Lung (tissue), 12 donors: ENCODE results near the gene CAPG. TPM values are rescaled to one million over a fixed set of nuclear protein-coding genes. Genes with fewer than 3 reads are reported as not detected.
A peak's percentile ranks its signal among the peaks of the same experiment; 100 is the strongest.

Experiments
- ATAC-seq: fragments of 200-7000 bp; cut with Tn5 transposase; one replicate; pipeline ENCODE4 v1.9.1; 2020; ENCODE audit warnings: moderate number of reproducible peaks; ENCODE audit not compliant: insufficient read depth, low FRiP score
- DNase-seq, 3 donors: peaks; one replicate each; pipeline ENCODE4 v3.0.0-alpha.2; 2013 to 2017
- H3K27ac ChIP-seq, 2 donors: one replicate each; pipeline ENCODE4 v1.5.1; 2013; ENCODE audit warnings: mild to moderate bottlenecking in 2 of 2, moderate library complexity in 2 of 2, control low read depth in 1 of 2, inconsistent platforms in 1 of 2, low read depth in 1 of 2, low read length in 1 of 2
- H3K27me3 ChIP-seq, 3 donors: one replicate each; pipeline ENCODE4 v1.5.1; 2013; ENCODE audit warnings: low read length in 2 of 3; ENCODE audit not compliant: control insufficient read depth in 3 of 3, insufficient read depth in 3 of 3
- H3K36me3 ChIP-seq, 4 donors: one replicate each; pipeline ENCODE4 v1.5.1; 2013; ENCODE audit warnings: low read length in 4 of 4, mild to moderate bottlenecking in 1 of 4, moderate library complexity in 1 of 4; ENCODE audit not compliant: control insufficient read depth in 4 of 4, insufficient read depth in 4 of 4
- H3K4me1 ChIP-seq, 5 donors: one replicate each; pipeline ENCODE4 v1.5.1; 2013; ENCODE audit warnings: low read length in 5 of 5, mild to moderate bottlenecking in 2 of 5, moderate library complexity in 1 of 5; ENCODE audit not compliant: control insufficient read depth in 5 of 5, insufficient read depth in 5 of 5
- H3K4me3 ChIP-seq: one replicate; pipeline ENCODE4 v1.5.1; 2013; ENCODE audit warnings: mild to moderate bottlenecking, control low read depth, moderate library complexity
- H3K9ac ChIP-seq, 2 donors: one replicate each; pipeline ENCODE4 v1.5.1; 2013; ENCODE audit warnings: low read length in 2 of 2, control low read depth in 1 of 2; ENCODE audit not compliant: insufficient read depth in 1 of 2
- H3K9me3 ChIP-seq, 4 donors: one replicate each; pipeline ENCODE4 v1.5.1; 2013; ENCODE audit warnings: low read length in 3 of 4, mild to moderate bottlenecking in 1 of 4, moderate library complexity in 1 of 4; ENCODE audit not compliant: control insufficient read depth in 4 of 4, insufficient read depth in 3 of 4
- WGBS, 2 donors: extraction: QIAGEN DNeasy Blood & Tissue Kit; methylation state at CpG; one replicate each; pipeline ENCODE4 v1.1.7; 2013; 5-methylcytosine and 5-hydroxymethylcytosine counted together
- polyA plus RNA-seq, 2 donors: library from polyadenylated mRNA; stranded (reverse); fragments of 200-250 nt; gene quantifications; one replicate each; pipeline ENCODE4 v1.2.1, GENCODE V29; 2013
- total RNA-seq, 2 donors: library from RNA; depleted of rRNA in 1 of 2; stranded (reverse); fragments of >200 nt in 1 of 2; gene quantifications; one replicate each; pipeline ENCODE4 v1.2.1, GENCODE V29; 2014 to 2021
- TF ChIP-seq, protein P1 (sequence below): IDR thresholded peaks from 2 replicates; pipeline ENCODE4 v1.5.1; 2012; ENCODE audit warnings: mild to moderate bottlenecking; ENCODE audit errors: control extremely low read depth, extremely low read depth
- donor health status: control.
- donor health status: control.
- donor health status: Bipolar disorder and iron deficiency.
- donor health status: healthy.
- donor health status: DM: yes; HTN: yes; CAD: no.

The CAPG gene
- total and polyA plus RNA-seq, 4 donors, result 53.2 to 415 (median 390) TPM

DNA sequence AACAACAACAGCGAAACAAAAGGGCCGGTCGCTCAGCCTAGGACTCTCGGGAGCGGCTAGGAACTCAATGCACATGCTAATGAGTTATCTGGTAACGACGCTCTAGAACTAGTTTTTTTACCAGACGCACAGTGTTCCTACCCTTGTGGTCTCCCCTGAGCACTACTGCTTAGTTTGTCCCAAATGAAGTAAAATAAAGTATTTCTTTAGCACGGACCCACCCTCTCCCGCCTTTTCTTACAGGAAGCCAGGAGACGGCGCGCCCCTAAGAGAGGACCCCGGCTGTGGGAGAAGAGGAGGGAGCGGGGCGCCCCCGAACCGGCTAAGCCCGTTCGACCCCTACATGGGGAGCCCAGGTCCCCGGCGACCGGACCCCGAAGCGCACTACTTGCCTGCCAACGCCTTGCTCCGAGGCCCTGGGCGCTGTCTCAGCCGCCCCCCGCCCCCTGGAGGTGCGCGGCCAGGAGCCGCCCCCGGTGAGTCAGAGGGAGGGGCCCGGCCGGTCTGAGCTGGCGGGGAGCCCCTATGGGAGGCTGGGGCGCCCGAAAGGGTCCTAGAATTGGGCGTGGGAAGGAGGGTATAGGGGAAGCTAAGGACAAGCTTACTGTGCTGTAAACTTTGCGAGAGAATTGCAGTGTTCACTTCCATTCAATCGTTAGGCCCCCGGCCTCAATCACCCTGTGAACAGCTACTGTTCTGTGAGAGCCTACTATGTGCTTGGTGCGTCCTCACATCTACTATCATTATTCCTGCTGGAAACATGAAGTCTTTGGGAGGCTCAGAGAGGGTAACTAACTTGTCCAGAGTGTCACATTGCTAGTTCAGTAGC is 3.6 kb upstream of the CAPG start:
- Histone ChIP-seq H3K27ac (peak overlapping the region in 1 of 2 donors; percentile 55), H3K9me3 (no peaks in the 10 kb centered on the region), H3K36me3 (no peaks in the 10 kb centered on the region), H3K9ac (peak overlapping the region in 1 of 2 donors; percentile 67), H3K4me3 (peak overlapping the region; percentile 24), H3K4me1 (peaks cover 0 to 16% (median under 1%) of the 10 kb centered on the region in 5 donors), H3K27me3 (no peaks in the 10 kb centered on the region)
- peak; percentile 56 to 70 (median 57) for DNase-seq
- TF ChIP-seq, protein P1, sequence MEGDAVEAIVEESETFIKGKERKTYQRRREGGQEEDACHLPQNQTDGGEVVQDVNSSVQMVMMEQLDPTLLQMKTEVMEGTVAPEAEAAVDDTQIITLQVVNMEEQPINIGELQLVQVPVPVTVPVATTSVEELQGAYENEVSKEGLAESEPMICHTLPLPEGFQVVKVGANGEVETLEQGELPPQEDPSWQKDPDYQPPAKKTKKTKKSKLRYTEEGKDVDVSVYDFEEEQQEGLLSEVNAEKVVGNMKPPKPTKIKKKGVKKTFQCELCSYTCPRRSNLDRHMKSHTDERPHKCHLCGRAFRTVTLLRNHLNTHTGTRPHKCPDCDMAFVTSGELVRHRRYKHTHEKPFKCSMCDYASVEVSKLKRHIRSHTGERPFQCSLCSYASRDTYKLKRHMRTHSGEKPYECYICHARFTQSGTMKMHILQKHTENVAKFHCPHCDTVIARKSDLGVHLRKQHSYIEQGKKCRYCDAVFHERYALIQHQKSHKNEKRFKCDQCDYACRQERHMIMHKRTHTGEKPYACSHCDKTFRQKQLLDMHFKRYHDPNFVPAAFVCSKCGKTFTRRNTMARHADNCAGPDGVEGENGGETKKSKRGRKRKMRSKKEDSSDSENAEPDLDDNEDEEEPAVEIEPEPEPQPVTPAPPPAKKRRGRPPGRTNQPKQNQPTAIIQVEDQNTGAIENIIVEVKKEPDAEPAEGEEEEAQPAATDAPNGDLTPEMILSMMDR, result no peak
- ATAC-seq, result peak; percentile 35
- 2 to 9% methylated on average over 43 to 44 of the region's 44 CpGs for WGBS, 2 donors

DNA sequence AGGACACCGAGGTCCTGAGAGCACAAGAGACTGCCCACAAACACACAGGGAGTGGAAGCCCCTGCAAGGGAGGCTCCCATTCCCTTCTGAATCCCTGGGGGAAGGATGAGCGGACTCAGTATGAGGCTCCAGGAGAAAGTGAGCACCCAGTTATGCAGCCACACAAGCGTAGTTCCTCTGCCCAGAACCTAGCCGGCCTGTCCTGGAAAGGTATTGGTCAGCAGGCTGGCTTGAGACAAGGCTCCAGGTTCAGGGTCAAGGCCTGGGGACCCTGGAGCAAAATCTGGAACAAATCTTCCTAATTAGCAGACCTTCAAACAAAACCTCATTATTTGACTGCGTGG is 1.2 kb upstream of the CAPG start:
- WGBS, 2 donors, result 95 to 97% methylated on average over 5 of the region's 5 CpGs
- ATAC-seq (no peak), DNase-seq (no peak)
- no peaks in the 10 kb centered on the region for H3K9me3 ChIP-seq
- TF ChIP-seq, protein P1, result no peak
- H3K4me3 ChIP-seq, result no peak overlapping the region
- peak overlapping the region in 1 of 2 donors; percentile 4 for H3K27ac ChIP-seq
- no peaks in the 10 kb centered on the region for H3K36me3 ChIP-seq
- no peaks in the 10 kb centered on the region for H3K27me3 ChIP-seq
- H3K4me1 ChIP-seq, result peaks cover 0 to 12% (median 0%) of the 10 kb centered on the region in 5 donors
- no peak overlapping the region for H3K9ac ChIP-seq

DNA sequence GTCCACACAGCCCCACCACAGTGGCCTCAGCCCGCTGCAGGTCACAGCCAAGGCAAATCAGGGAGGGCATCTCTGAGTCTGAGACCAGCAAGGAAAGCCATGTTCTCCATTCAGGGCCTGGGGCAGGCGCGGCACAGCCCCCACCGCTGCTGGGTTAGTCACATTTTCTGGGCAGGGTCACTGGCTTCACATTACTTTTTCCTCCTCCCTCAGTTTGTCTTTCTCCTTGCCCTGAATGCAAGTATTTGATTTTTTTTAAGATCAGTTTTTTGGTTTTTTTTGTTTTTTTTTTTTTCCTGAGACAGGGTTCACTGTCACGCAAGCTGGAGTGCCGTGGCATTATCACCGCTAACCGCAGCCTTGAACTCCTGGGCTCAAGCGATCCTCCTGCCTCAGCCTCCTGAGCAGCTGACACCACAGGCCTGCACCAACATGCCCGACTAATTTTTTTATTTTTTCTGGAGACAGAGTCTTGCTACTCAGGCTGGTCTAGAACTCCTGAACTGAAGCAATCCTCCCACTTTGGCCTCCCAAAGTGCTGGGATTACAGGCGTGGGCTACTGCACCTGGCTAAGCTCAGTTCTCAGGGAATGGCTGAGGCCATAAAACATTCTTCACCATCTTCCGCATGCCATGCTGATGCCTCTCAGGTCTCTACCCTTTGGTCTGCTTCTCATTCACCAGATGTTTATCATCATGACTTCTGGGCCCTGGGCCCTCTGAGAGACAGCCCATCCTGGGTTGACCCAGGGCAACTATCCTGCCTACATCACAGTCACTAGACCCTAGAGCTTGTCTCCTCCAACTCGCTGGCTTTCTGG is 628 bp upstream of the CAPG start:
- H3K36me3 ChIP-seq, result no peaks in the 10 kb centered on the region
- no peak overlapping the region for H3K9ac ChIP-seq
- peaks cover 0 to 12% (median 0%) of the 10 kb centered on the region in 5 donors for H3K4me1 ChIP-seq
- H3K9me3 ChIP-seq, result no peaks in the 10 kb centered on the region
- ATAC-seq, result no peak
- WGBS, 2 donors, result 85 to 88% methylated on average over 13 of the region's 13 CpGs
- H3K27ac ChIP-seq, result peak overlapping the region in 1 of 2 donors; percentile 55
- H3K4me3 ChIP-seq, result no peak overlapping the region
- no peaks in the 10 kb centered on the region for H3K27me3 ChIP-seq
- no peak for DNase-seq
- TF ChIP-seq, protein P1, result no peak
